Colonic mucosa (tissue), 4 donors: ENCODE measurements around the gene STING1. TPM values are rescaled to one million over a fixed set of nuclear protein-coding genes. Genes with fewer than 3 reads are reported as not detected.

Experiments
- DNase-seq: peaks from one replicate; pipeline ENCODE4 v3.0.0-alpha.2; 2020
- H3K27ac ChIP-seq: fragments of 200-600 bp; one replicate; pipeline ENCODE4 v1.8.0; 2021
- H3K27me3 ChIP-seq: fragments of 200-600 bp; one replicate; pipeline ENCODE4 v1.8.0; 2021
- H3K36me3 ChIP-seq: fragments of 200-600 bp; one replicate; pipeline ENCODE4 v1.8.0; 2021
- H3K4me1 ChIP-seq: fragments of 200-600 bp; one replicate; pipeline ENCODE4 v1.8.0; 2021; ENCODE audit warnings: mild to moderate bottlenecking
- H3K4me3 ChIP-seq: fragments of 200-600 bp; one replicate; pipeline ENCODE4 v1.8.0; 2021
- H3K9ac ChIP-seq, 2 donors: one replicate each; pipeline ENCODE4 v1.7.0; 2013; ENCODE audit warnings: control low read depth in 2 of 2, low read depth in 2 of 2, low read length in 2 of 2
- H3K9me3 ChIP-seq: fragments of 200-600 bp; one replicate; pipeline ENCODE4 v1.8.0; 2021
- CTCF ChIP-seq: fragments of 200-600 bp; IDR thresholded peaks from one replicate; pipeline ENCODE4 v1.8.0; 2022; ENCODE audit warnings: antibody characterized with exemption, mild to moderate bottlenecking
- intact Hi-C: fragments of 100-400 bp; cut with DNase I; formaldehyde crosslinking; loops from one replicate; pipeline ENCODE4 v1.14.1; 2022
- total RNA-seq, 2 donors: library from RNA; stranded (reverse); fragmentation: NEBNext Ultra II Directional in 1 of 2; extraction: Animal tissue kit (Norgen Biotek cat#: 25700) in 1 of 2; gene quantifications; one replicate each; pipeline ENCODE4 v1.2.1, GENCODE V29; 2021
- donor health status: healthy.
- donor health status: DM: no; HTN: no; CAD: no.
- donor health status: DM: no; HTN: no; CAD: no.

STING1 gene
- total RNA-seq, 2 donors from 2014 or later, result 49.0 to 49.2 TPM

DNA sequence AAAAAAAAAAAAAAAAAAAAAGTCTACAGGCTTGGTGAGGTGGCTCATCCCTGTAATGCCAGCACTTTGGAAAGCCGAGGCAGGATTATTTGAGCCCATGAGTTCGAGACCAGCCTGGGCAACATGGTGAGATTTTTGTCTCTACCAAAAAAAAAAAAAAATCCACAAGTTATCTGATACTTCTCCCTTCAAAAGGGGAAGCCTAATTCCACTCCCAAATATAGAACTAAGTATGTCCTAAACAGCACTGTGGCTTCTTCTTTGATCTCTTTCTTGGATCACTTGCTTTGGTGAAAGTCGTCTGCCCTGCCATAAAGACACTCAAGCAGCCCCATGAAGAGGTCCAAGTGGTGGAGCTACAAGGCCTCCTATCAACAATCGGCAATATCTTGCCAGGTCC is 18.8 kb upstream of the STING1 start:
- DNase-seq, result no peak
- H3K4me1 ChIP-seq, result no peaks in the 10 kb centered on the region
- intact Hi-C loops, result no loop called here
- no peak overlapping the region for H3K4me3 ChIP-seq
- H3K27ac ChIP-seq, result no peak overlapping the region
- H3K36me3 ChIP-seq, result no peaks in the 10 kb centered on the region
- H3K9ac ChIP-seq, result no peak overlapping the region
- H3K9me3 ChIP-seq, result no peaks in the 10 kb centered on the region
- H3K27me3 ChIP-seq, result no peaks in the 10 kb centered on the region
- TF ChIP-seq CTCF, result no peak

GRCh38 chr5:139495638-139496435 is 13.3 kb upstream of the STING1 start:
- intact Hi-C loops, result no loop called here
- Histone ChIP-seq H3K27ac (no peak overlapping the region), H3K4me1 (no peaks in the 10 kb centered on the region)

GRCh38 chr5:139494832-139495231 is 12.3 kb upstream of the STING1 start:
- DNase-seq, result no peak
- Histone ChIP-seq H3K9ac (no peak overlapping the region), H3K9me3 (no peaks in the 10 kb centered on the region), H3K4me1 (no peaks in the 10 kb centered on the region), H3K27me3 (no peaks in the 10 kb centered on the region), H3K36me3 (no peaks in the 10 kb centered on the region), H3K4me3 (no peak overlapping the region), H3K27ac (no peak overlapping the region)
- no peak for TF ChIP-seq CTCF
- intact Hi-C loops, result no loop called here

More at GRCh38 chr5:139495638-139496435, 13.3 kb upstream of the STING1 start:
- Histone ChIP-seq H3K9ac (no peak overlapping the region), H3K9me3 (no peaks in the 10 kb centered on the region), H3K27me3 (no peaks in the 10 kb centered on the region), H3K36me3 (no peaks in the 10 kb centered on the region), H3K4me3 (no peak overlapping the region)
- no peak for TF ChIP-seq CTCF
- no peak for DNase-seq

DNA sequence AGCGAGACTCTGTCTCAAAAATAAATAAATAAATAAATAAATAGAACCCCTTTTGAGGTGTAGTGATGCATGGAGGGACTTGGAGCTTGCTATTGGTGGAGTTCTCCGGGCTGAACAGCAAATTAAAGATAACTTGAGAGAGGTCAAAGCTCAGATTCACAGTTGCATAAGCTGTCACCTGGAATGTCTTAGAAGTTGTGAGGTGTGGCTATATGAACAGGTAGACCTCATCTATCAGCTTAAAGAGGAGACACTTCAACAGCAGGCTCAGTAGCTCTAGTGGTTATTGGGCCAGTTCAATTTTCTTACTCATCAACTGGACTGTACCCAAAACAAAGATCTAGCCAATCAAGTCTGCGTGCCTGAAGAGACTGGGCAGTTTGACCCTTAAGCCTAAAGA is 11.7 kb upstream of the STING1 start:
- Histone ChIP-seq H3K36me3 (no peaks in the 10 kb centered on the region), H3K27me3 (no peaks in the 10 kb centered on the region), H3K4me3 (no peak overlapping the region), H3K9me3 (no peaks in the 10 kb centered on the region), H3K4me1 (no peaks in the 10 kb centered on the region), H3K27ac (no peak overlapping the region), H3K9ac (no peak overlapping the region)
- intact Hi-C loops, result no loop called here
- TF ChIP-seq CTCF, result no peak
- DNase-seq, result no peak

DNA sequence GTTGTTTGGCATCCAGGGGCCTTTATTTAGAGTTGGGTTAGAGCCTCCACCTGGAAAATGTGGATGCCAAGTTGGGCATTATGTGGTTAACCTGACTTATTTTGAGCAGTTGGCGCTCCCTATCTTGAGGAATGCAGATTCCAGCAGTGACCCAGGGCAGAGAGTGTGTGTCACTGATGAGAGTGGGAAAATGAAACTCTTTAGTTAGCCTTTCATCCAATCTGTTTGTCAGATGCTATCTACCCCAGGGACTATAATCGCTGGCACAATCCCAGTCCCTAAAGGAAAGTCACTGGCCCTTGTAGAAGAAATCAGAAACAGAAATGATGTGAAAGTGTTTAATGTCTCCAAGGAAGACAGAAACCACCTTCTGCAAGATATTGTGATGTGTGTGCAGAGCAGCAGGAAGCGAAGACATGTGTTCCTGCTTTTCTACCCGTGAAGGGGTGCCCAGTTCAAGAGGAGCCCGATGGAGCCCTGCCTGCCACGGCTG is 10.2 kb upstream of the STING1 start:
- Histone ChIP-seq H3K9ac (no peak overlapping the region), H3K36me3 (no peaks in the 10 kb centered on the region), H3K27me3 (no peaks in the 10 kb centered on the region), H3K4me1 (no peaks in the 10 kb centered on the region), H3K9me3 (no peaks in the 10 kb centered on the region), H3K4me3 (no peak overlapping the region), H3K27ac (no peak overlapping the region)
- DNase-seq, result no peak
- TF ChIP-seq CTCF, result no peak
- intact Hi-C loops, result no loop called here
